Common myeloid progenitor, CD34-positive (primary cell): Measurements from ENCODE around the gene ISG20L2. TPM values are rescaled to one million over a fixed set of nuclear protein-coding genes. Genes with fewer than 3 reads are reported as not detected.

Experiments
- CTCF ChIA-PET: fragments of 350-600 bp; sonication (Branson Sonifier 250); formaldehyde crosslinking; loops from one replicate; lab custom pipeline; 2021; ENCODE audit warnings: antibody characterized with exemption; lab: Charles Lee
- POLR2A ChIA-PET: fragments of 350-600 bp; sonication (Branson Sonifier 250); formaldehyde crosslinking; loops from one replicate; lab custom pipeline; 2021; ENCODE audit warnings: antibody characterized with exemption; lab: Charles Lee
- DNase-seq, 3 donors: peaks; one replicate each; pipeline versions ENCODE4 v3.0.0 to v3.0.0-alpha.2; 2013
- H3K27ac ChIP-seq, 2 experiments: 1 replicate in 1 of 2; 2 replicates in 1 of 2; pipeline ENCODE4 v1.7.0; 2013; ENCODE audit warnings: inconsistent platforms in 2 of 2, low read length in 2 of 2, mild to moderate bottlenecking in 2 of 2, low read depth in 1 of 2, moderate library complexity in 1 of 2; ENCODE audit not compliant: severe bottlenecking in 2 of 2, insufficient read depth in 1 of 2, poor library complexity in 1 of 2
- H3K27me3 ChIP-seq, 5 experiments: replicated peaks in 2 of 5; 1 replicate in 3 of 5; 2 replicates in 2 of 5; pipeline versions ENCODE4 v1.6.1 to v1.7.0; 2013; ENCODE audit warnings: low read length in 4 of 5, mild to moderate bottlenecking in 2 of 5, moderate library complexity in 2 of 5, inconsistent platforms in 1 of 5; ENCODE audit not compliant: insufficient read depth in 5 of 5, control insufficient read depth in 4 of 5
- H3K36me3 ChIP-seq, 4 experiments: 1 replicate in 2 of 4; 2 replicates in 2 of 4; pipeline versions ENCODE4 v1.6.1 to v1.7.0; 2013; ENCODE audit warnings: low read length in 3 of 4, control low read depth in 1 of 4, mild to moderate bottlenecking in 1 of 4; ENCODE audit not compliant: control insufficient read depth in 4 of 4, insufficient read depth in 4 of 4
- H3K4me1 ChIP-seq, 4 experiments: 1 replicate in 3 of 4; 2 replicates in 1 of 4; pipeline versions ENCODE4 v1.6.1 to v1.7.1; 2013; ENCODE audit warnings: low read length in 3 of 4, mild to moderate bottlenecking in 3 of 4, control low read depth in 1 of 4, inconsistent platforms in 1 of 4, moderate library complexity in 1 of 4; ENCODE audit not compliant: control insufficient read depth in 4 of 4, insufficient read depth in 4 of 4; ENCODE audit errors: control extremely low read depth in 1 of 4
- H3K4me3 ChIP-seq, 7 experiments: 1 replicate in 4 of 7; 2 replicates in 3 of 7; pipeline versions ENCODE4 v1.5.1 to v1.7.0; 2013; ENCODE audit warnings: mild to moderate bottlenecking in 7 of 7, low read length in 6 of 7, moderate library complexity in 6 of 7, inconsistent platforms in 2 of 7, low read depth in 2 of 7, control low read depth in 1 of 7; ENCODE audit not compliant: insufficient read depth in 4 of 7, control insufficient read depth in 1 of 7; ENCODE audit errors: extremely low read depth in 1 of 7
- H3K9me3 ChIP-seq, 5 experiments: 1 replicate in 4 of 5; 2 replicates in 1 of 5; pipeline versions ENCODE4 v1.6.1 to v1.7.1; 2013; ENCODE audit warnings: low read length in 4 of 5, mild to moderate bottlenecking in 2 of 5, inconsistent platforms in 1 of 5, low read depth in 1 of 5, moderate library complexity in 1 of 5; ENCODE audit not compliant: control insufficient read depth in 4 of 5, insufficient read depth in 2 of 5; ENCODE audit errors: control extremely low read depth in 1 of 5
- WGBS: methylation state at CpG from one replicate; pipeline ENCODE4 v1.1.5; 2013; ENCODE audit not compliant: insufficient coverage; 5-methylcytosine and 5-hydroxymethylcytosine counted together
- polyA plus RNA-seq: library from polyadenylated mRNA; unstranded; fragments of 120-200 nt; gene quantifications from one replicate; pipeline ENCODE4 v1.2.1, GENCODE V29; 2013

The ISG20L2 gene, protein sequence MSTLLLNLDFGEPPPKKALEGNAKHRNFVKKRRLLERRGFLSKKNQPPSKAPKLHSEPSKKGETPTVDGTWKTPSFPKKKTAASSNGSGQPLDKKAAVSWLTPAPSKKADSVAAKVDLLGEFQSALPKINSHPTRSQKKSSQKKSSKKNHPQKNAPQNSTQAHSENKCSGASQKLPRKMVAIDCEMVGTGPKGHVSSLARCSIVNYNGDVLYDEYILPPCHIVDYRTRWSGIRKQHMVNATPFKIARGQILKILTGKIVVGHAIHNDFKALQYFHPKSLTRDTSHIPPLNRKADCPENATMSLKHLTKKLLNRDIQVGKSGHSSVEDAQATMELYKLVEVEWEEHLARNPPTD
- 26.3 TPM for polyA plus RNA-seq

DNA sequence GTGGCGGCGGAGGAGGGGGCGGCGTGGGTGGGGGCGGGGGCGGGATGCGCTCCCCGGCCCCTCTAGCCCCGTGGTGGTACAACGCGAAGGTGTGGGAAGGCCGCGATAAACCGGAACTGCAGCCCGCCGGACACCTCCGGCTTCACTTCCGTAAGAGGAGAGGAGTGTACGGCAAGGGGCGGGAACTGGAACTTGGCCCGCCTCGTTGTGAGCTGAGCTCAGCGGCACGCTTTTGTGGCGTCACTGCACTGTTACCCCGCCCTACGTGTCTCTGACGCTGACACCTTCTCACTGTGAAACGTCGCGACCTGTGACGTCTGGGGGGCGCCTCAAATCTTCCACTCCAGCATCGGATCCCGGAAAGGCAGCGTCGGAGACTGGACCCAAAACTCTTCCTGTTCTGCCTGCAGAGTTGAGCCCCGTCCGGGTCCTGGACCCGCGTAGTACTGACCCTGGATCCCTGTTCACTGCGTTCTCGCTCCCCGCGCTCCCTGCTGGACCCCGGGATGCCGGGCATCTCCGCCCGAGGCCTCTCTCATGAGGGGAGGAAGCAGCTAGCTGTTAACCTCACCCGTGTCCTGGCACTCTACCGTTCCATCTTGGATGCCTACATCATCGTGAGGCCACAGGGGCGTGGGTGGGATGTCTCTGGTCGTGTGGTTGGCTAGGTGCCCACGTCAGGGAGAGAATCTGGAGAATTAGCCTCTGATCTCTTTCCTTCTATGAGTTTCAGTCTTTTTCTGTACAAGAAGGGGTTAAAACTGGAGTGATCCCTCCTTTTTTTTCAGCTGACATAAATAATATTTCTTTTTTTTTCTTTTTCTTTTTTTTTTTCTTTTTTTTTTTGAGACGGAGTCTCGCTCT lies at the start of gene ISG20L2:
TSS of gene ISG20L2 (minus strand) at position 168 of the 864 bp plus-strand sequence. CDS start 1,114 bp downstream, outside the sequence.
- Histone ChIP-seq H3K4me1 (peaks cover 24 to 45% (median 39%) of the 10 kb centered on the region in 4 experiments), H3K4me3 (peak within 1 kb of the TSS; percentile 64 to 98 (median 94)), H3K36me3 (peaks cover 11 to 36% (median 25%) of the 10 kb centered on the region in 4 experiments), H3K27ac (peak within 1 kb of the TSS; percentile 76 to 88), H3K27me3 (no peaks in the 10 kb centered on the region), H3K9me3 (no peaks in the 10 kb centered on the region)
- under 1% methylated on average over 38 of the region's 57 CpGs for WGBS
- ChIA-PET POLR2A (interaction anchor here (0.5 to 2.0 kb wide), 9 partner anchors 10 to 103 kb away, joined by 3 to 10 read pairs (median 4); partner anchors contain the start of genes HDGF, MRPL24 and PRCC), CTCF (interaction anchor here (0.6 to 17.7 kb wide), 18 partner anchors 13 to 196 kb away, joined by 3 to 393 read pairs (median 12); partner anchors contain the start of genes HDGF, INSRR, MRPL24 and NES)
- peak; percentile 99 for DNase-seq

DNA sequence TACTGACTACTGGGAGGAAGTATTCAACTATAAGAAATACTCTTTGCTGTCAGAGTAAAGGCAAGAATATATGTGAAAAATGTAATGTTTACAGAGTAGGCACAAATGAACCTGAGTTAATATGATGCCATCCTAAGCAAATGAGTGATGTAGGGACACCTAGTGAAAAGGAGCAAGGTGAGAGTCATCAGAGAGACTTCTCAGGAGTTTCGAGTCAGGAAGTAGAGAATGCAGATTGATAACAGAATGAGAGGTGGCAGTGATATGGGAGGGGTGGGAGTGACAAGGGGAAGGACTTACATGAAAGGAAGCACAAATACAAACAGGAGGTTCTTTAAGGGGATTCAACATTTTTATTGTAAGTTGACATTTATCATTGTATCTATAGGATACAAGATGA lies 49.0 kb upstream of the ISG20L2 start:
- WGBS = 75% methylated on average over 1 of the region's 1 CpG
- POLR2A ChIA-PET = interaction anchor here (0.9 kb wide), 1 partner anchor 9 kb away, joined by 3 read pairs; no protein-coding TSS in a partner anchor
- Histone ChIP-seq H3K27ac (no peak overlapping the region), H3K4me3 (no peak overlapping the region), H3K27me3 (no peaks in the 10 kb centered on the region), H3K4me1 (peaks cover 3 to 8% (median 6%) of the 10 kb centered on the region in 4 experiments), H3K9me3 (no peaks in the 10 kb centered on the region), H3K36me3 (peaks cover 4 to 25% (median 13%) of the 10 kb centered on the region in 4 experiments)
- CTCF ChIA-PET = interaction anchor here (0.9 to 1.1 kb wide), 2 partner anchors 18 to 52 kb away, joined by 3 to 5 read pairs; no protein-coding TSS in a partner anchor
- DNase-seq = no peak

DNA sequence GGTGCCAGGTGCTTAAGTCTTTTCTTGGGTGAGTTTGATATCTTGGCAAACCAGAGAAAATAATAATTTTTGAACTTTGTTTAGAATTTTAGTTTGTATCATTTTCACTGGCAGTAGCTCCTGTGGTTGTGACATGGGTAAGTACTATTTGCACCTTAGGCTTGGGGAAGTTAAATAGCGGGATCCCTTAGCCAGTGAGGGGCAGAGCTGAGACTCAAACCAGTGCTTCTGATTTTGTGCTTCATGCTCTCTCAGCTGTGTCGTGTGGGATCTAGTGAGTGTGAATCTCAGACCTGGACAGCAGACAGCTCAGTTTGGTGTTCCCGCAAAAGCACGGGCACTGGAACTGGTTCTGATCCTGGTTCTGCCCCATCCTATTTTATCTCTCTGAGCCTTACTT lies 48.4 kb upstream of the ISG20L2 start:
- POLR2A ChIA-PET = interaction anchor here (0.9 kb wide), 1 partner anchor 10 kb away, joined by 3 read pairs; no protein-coding TSS in a partner anchor
- H3K27ac ChIP-seq = no peak overlapping the region
- CTCF ChIA-PET = interaction anchor here (0.9 to 1.7 kb wide), 3 partner anchors 19 to 87 kb away, joined by 3 to 11 read pairs (median 5); no protein-coding TSS in a partner anchor

DNA sequence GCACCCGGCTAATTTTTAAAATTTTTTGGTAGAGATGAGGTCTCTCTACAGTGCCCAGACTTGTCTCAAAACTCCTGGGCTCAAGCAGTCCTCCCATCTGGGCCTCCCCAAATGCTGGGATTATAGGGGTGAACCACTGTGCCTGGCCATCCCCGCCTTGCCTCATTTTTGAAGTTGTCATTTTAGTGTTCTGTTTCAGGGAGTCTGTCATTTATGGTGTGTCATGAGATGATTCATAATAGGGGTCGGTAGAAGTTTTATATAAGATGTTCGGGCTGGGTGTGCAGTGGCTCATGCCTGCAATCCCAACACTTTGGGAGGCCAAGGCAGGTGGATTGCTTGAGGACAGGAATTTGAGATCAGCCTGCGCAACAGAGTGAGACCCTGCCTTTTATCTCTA lies 47.2 kb upstream of the ISG20L2 start:
- H3K4me1 ChIP-seq = peaks cover 3 to 13% (median 8%) of the 10 kb centered on the region in 4 experiments
- ChIA-PET CTCF (interaction anchor here (1.7 kb wide), 1 partner anchor 86 kb away, joined by 11 read pairs; no protein-coding TSS in a partner anchor), POLR2A (no interaction called here)
- peaks cover 0 to 26% (median 16%) of the 10 kb centered on the region in 4 experiments for H3K36me3 ChIP-seq
- no peaks in the 10 kb centered on the region for H3K9me3 ChIP-seq
- no peak overlapping the region for H3K4me3 ChIP-seq
- no peak for DNase-seq
- 78% methylated on average over 3 of the region's 5 CpGs for WGBS
- no peak overlapping the region for H3K27ac ChIP-seq
- H3K27me3 ChIP-seq = no peaks in the 10 kb centered on the region

More for the DNA sequence above, 48.4 kb upstream of the ISG20L2 start:
- DNase-seq = no peak
- Histone ChIP-seq H3K36me3 (peaks cover 0 to 25% (median 10%) of the 10 kb centered on the region in 4 experiments), H3K4me3 (no peak overlapping the region), H3K4me1 (peaks cover 3 to 8% (median 7%) of the 10 kb centered on the region in 4 experiments), H3K27me3 (no peaks in the 10 kb centered on the region), H3K9me3 (no peaks in the 10 kb centered on the region)
- 45% methylated on average over 2 of the region's 4 CpGs for WGBS

DNA sequence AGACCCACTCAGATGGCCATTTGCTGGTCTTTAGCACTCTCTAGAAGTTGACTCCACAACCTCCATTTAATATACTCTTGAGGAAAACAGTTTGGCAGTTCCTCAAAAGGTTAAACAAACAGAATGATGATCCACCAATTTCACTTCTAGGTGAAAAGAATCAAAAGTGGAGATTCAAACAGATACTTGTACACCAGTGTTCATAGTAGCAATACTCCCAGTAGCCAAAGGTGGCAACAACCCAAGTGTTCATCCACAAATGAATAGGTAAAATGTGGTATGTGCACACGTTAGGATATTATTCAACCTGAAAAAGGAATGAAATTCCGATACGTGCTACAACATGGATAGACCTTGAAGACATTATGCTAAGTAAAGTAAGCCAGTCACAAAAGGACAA lies 45.0 kb upstream of the ISG20L2 start:
- no peak overlapping the region for H3K27ac ChIP-seq
- ChIA-PET POLR2A (no interaction called here), CTCF (interaction anchor here (1.8 to 3.1 kb wide), 2 partner anchors 8 to 11 kb away, joined by 10 to 17 read pairs; no protein-coding TSS in a partner anchor)
- peaks cover 0 to 31% (median 20%) of the 10 kb centered on the region in 4 experiments for H3K36me3 ChIP-seq
- peaks cover 10 to 25% (median 17%) of the 10 kb centered on the region in 4 experiments for H3K4me1 ChIP-seq
- H3K9me3 ChIP-seq = no peaks in the 10 kb centered on the region
- no peaks in the 10 kb centered on the region for H3K27me3 ChIP-seq
- 100% methylated on average over 3 of the region's 3 CpGs for WGBS
- DNase-seq = peak in 2 of 3 donors; percentile 50 to 54
- no peak overlapping the region for H3K4me3 ChIP-seq

DNA sequence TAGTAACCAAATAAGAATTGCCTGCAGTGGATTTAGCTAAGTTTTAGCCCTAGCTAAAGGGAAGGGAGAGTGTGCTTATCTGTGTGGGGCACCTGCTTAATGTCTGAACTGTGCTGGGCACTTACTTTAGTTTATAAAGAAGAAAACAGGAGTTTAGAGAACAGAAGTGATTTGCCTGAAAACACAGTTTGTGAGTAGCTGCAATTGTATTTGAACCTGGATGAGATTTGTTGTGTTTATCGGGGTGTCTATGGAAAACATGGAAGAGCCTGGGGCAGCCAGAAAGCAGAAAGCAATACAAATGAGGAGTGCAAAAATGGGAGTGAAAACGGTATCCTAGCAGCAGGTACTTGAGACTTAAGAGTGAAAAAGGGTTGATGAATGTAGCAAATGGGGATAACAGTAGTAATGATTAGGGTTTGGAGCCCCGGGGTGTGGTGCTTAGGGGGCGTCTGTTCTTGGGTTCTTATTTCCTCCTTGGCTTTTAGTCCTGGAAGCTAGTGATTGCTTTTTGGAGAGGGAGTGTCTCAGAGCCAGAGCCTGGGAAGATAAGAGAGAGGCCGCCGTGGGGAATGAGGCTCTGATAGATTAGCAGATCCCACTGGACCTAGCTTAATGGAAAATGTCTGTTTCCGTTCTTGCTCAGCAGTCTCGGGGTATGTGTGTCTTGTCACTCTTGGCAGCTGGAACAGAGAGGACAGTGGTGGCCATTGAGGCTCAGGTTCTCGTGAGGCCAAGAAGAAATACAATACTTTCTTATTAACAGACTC lies 44.3 kb upstream of the ISG20L2 start:
- H3K36me3 ChIP-seq = peaks cover 0 to 31% (median 20%) of the 10 kb centered on the region in 4 experiments
- no peak overlapping the region for H3K4me3 ChIP-seq
- WGBS = 92% methylated on average over 6 of the region's 9 CpGs
- no peaks in the 10 kb centered on the region for H3K9me3 ChIP-seq
- peak in 1 of 3 donors; percentile 52 for DNase-seq
- H3K27me3 ChIP-seq = no peaks in the 10 kb centered on the region
- POLR2A ChIA-PET = no interaction called here
- no peak overlapping the region for H3K27ac ChIP-seq
- H3K4me1 ChIP-seq = peaks cover 12 to 31% (median 21%) of the 10 kb centered on the region in 4 experiments
- CTCF ChIA-PET = interaction anchor here (1.1 to 3.7 kb wide), 7 partner anchors 9 to 47 kb away, joined by 3 to 24 read pairs (median 5); no protein-coding TSS in a partner anchor
